BE2C (cell line): ENCODE measurements around the gene ITGAD.

Experiments used
- DNase-seq: peaks from one replicate; pipeline ENCODE4 v3.0.0-alpha.2; 2020
- H3K27me3 ChIP-seq: fragments of 250-450 bp; sonication (Bioruptor Pico); 2 replicates; pipeline ENCODE4 v1.5.1; 2020; ENCODE audit warnings: mild to moderate bottlenecking
- H3K36me3 ChIP-seq: fragments of 250-450 bp; sonication (Bioruptor Pico); 2 replicates; pipeline ENCODE4 v1.5.1; 2020; ENCODE audit warnings: mild to moderate bottlenecking
- H3K4me1 ChIP-seq: fragments of 250-450 bp; sonication (Bioruptor Pico); 2 replicates; pipeline ENCODE4 v1.5.1; 2020
- H3K4me3 ChIP-seq: 2 replicates; pipeline ENCODE4 v1.5.1; 2011; ENCODE audit warnings: low read depth, low read length
- H3K9me3 ChIP-seq: fragments of 250-450 bp; sonication (Bioruptor Pico); 2 replicates; pipeline ENCODE4 v1.5.1; 2020
- TF ChIP-seq, protein P1 (sequence below): IDR thresholded peaks from 2 replicates; pipeline ENCODE4 v1.5.1; 2012; ENCODE audit warnings: mild to moderate bottlenecking, low read depth, low read length

Gene ITGAD

GRCh38 chr16:31409433-31409832 is 16.3 kb downstream of the ITGAD start:
- no peaks in the 10 kb centered on the region for H3K4me1 ChIP-seq
- no peak overlapping the region for H3K4me3 ChIP-seq
- no peaks in the 10 kb centered on the region for H3K9me3 ChIP-seq
- H3K27me3 ChIP-seq: no peaks in the 10 kb centered on the region; the same call in 1 of the 2 replicates
- no peaks in the 10 kb centered on the region for H3K36me3 ChIP-seq
- TF ChIP-seq, protein P1, sequence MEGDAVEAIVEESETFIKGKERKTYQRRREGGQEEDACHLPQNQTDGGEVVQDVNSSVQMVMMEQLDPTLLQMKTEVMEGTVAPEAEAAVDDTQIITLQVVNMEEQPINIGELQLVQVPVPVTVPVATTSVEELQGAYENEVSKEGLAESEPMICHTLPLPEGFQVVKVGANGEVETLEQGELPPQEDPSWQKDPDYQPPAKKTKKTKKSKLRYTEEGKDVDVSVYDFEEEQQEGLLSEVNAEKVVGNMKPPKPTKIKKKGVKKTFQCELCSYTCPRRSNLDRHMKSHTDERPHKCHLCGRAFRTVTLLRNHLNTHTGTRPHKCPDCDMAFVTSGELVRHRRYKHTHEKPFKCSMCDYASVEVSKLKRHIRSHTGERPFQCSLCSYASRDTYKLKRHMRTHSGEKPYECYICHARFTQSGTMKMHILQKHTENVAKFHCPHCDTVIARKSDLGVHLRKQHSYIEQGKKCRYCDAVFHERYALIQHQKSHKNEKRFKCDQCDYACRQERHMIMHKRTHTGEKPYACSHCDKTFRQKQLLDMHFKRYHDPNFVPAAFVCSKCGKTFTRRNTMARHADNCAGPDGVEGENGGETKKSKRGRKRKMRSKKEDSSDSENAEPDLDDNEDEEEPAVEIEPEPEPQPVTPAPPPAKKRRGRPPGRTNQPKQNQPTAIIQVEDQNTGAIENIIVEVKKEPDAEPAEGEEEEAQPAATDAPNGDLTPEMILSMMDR: no peak
- no peak for DNase-seq

DNA sequence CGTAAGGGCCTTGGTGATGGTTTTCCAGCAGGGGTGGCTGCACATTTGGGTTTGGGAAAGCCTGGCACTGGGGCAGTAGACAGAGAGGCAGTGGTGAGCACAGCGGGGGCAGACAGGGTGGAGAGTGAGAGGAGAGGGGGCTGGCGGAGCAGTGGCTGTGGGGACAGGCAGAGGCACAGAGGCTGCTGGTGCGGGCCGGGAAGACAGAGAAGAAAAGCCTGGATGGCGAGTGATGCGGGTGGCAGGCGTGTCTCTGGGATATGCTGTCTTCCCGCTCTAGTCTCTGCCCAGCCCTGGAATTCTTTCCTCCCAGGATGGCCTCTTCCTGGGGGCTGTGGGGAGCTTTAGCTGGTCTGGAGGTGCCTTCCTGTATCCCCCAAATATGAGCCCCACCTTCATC is 16.9 kb downstream of the ITGAD start:
- H3K4me3 ChIP-seq: no peak overlapping the region
- H3K9me3 ChIP-seq: no peaks in the 10 kb centered on the region
- DNase-seq: no peak
- no peaks in the 10 kb centered on the region; the same call in 1 of the 2 replicates for H3K27me3 ChIP-seq
- H3K36me3 ChIP-seq: no peaks in the 10 kb centered on the region
- TF ChIP-seq, protein P1: no peak
- no peaks in the 10 kb centered on the region for H3K4me1 ChIP-seq

- no peaks in the 10 kb centered on the region for H3K9me3 ChIP-seq
- no peaks in the 10 kb centered on the region; the same call in 1 of the 2 replicates for H3K27me3 ChIP-seq
- no peak for DNase-seq
- H3K4me3 ChIP-seq: no peak overlapping the region
- TF ChIP-seq, protein P1: no peak
- H3K4me1 ChIP-seq: no peaks in the 10 kb centered on the region
- no peaks in the 10 kb centered on the region for H3K36me3 ChIP-seq
These were observed 18.1 kb downstream of the ITGAD start for GRCh38 chr16:31411024-31411844.

DNA sequence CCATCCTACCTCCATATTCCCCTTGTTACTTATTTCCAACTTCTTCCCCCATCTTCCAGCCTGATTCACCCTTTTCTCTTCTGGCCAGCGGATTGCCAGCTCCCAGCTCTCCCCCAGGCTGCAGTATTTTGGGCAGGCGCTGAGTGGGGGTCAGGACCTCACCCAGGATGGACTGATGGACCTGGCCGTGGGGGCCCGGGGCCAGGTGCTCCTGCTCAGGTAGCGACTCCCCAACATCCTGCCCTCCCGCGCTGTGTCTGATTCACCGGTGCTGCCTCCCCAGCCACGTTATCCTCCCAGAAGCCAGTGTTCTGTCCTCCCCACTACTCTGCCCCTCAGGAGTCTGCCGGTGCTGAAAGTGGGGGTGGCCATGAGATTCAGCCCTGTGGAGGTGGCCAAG is 19.6 kb downstream of the ITGAD start:
- H3K9me3 ChIP-seq: no peaks in the 10 kb centered on the region
- DNase-seq: no peak
- no peaks in the 10 kb centered on the region for H3K36me3 ChIP-seq
- H3K27me3 ChIP-seq: no peaks in the 10 kb centered on the region
- no peak overlapping the region for H3K4me3 ChIP-seq
- H3K4me1 ChIP-seq: no peaks in the 10 kb centered on the region
- TF ChIP-seq, protein P1: no peak

DNA sequence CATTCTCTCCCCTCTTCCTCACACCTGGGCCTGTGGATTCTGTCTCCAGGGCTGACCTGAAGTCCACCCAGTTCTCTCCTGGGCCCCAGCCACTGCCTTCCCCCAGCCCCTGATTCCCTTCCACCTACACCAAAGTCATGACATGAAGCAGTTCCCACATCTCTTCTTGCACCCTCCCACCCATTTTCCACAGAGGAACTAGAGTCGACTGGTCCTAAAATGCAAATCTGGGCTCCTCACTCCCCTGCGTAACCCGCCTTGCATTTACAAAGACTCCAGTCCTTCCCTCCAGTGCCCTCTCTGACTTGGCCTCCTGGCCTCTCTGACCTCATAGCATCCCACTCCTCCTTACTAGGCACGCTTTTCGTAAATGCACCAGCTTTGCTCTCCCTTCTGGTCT is 20.2 kb downstream of the ITGAD start:
- Histone ChIP-seq H3K4me1 (no peaks in the 10 kb centered on the region), H3K36me3 (no peaks in the 10 kb centered on the region), H3K4me3 (no peak overlapping the region), H3K9me3 (no peaks in the 10 kb centered on the region), H3K27me3 (no peaks in the 10 kb centered on the region)
- no peak for DNase-seq
- TF ChIP-seq, protein P1: no peak

GRCh38 chr16:31413943-31414342 is 20.8 kb downstream of the ITGAD start:
- Histone ChIP-seq H3K4me1 (no peaks in the 10 kb centered on the region), H3K4me3 (no peak overlapping the region), H3K9me3 (no peaks in the 10 kb centered on the region), H3K27me3 (no peaks in the 10 kb centered on the region), H3K36me3 (no peaks in the 10 kb centered on the region)
- TF ChIP-seq, protein P1: no peak
- DNase-seq: no peak
